ENCODE results near the gene RAB11FIP2.
A peak's percentile ranks its signal among the peaks of the same experiment; 100 is the strongest.

Gene RAB11FIP2

GRCh38 chr10:117980755-117981702 lies 65.7 kb downstream of the RAB11FIP2 start:
- DNase-seq = no peak

- no peak for DNase-seq
These were observed 66.5 kb downstream of the RAB11FIP2 start for GRCh38 chr10:117980216-117980615.

DNA sequence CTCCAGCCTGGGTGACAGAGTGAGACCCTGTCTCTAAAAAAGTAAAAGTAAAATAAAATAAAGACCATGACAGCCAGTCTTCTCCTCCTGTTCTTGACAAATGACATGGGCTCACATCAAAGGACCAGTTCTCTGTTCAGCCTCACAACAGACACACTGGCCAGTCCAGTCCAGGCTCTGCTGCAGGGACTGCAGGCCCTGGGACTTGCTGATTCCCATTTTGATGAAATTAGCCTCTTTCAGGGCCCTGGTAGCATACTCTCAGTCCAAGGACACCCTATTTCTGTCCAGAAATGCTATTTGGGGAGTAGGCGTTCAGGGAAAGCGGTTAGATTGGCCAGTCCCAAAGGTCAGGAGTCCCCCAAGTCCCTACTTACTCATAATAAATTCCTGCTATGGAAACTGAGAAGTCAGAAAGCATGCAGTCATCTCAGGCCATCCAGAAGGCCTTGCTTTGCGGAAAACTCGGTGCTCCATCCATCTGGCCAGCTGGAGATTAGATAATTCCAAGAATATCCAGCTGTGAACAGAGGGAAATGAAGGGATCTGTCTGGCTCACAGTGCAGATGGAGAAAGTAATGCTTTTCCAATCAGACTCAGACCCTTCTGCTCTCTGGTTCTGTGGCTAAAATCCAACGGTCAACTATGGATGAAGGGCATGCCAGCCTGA lies 74.4 kb downstream of the RAB11FIP2 start:
- DNase-seq = peak; percentile 78

DNA sequence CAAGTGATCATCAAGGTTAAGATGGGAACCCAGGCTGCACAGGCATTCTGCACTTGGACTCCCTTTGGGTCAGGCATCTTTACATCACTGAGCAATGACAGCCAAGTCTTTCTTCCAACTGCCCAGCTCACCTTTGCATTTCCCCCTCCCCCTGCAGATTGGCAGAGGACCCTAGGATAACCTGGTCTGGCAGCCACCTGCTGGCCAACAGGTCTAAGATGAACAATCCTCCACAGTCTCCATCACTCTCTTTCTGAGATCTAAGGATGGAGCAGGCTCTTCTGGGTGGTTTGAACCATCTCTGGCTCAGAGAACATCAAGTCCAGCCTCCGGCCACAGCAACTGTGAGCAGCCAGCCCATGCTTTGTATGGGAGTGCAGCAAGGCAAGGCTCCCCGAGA lies 75.8 kb downstream of the RAB11FIP2 start:
- no peak for DNase-seq

GRCh38 chr10:117969592-117969991 lies 77.1 kb downstream of the RAB11FIP2 start:
- no peak for DNase-seq

DNA sequence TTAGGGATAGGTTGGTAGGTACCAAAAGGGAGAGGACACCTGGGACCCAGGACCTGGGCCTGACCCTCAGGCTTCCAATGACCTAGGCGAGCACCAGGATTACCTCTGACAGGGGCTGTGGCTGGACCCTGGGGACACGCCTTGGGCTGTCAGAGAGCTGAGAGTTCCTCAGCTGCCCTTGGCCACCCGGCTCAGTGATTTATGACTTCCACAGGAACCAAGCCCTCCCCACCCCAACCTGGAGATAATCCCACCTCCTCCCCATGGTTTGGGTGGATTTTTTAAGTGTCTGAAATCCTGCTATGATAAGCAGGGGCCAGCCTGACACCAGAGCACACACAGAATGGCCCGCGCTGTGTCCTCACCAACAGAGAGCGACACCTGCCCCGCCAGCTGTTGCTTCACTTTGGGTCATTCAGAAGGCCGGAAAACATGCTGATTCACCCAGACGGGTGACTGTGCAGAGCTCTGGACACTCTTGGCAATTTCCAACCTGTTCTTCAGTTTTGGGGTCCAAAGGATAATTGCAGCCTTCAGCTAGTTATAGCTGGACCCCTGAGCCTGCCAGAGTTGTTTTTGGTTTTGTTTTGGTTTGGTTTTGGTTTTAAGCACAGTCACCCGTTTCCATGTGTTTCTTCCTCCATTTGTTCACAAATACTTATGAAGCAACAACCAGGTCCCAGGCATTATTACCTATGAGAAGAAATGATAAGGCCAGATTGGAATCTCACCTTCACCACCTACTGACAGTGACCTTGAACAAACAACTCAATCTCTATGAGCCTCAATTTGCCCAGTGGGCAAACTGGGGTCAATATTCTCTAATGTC lies 78.2 kb downstream of the RAB11FIP2 start:
- DNase-seq = no peak

- no peak for DNase-seq
These were observed 79.5 kb downstream of the RAB11FIP2 start for GRCh38 chr10:117967149-117967650.

DNA sequence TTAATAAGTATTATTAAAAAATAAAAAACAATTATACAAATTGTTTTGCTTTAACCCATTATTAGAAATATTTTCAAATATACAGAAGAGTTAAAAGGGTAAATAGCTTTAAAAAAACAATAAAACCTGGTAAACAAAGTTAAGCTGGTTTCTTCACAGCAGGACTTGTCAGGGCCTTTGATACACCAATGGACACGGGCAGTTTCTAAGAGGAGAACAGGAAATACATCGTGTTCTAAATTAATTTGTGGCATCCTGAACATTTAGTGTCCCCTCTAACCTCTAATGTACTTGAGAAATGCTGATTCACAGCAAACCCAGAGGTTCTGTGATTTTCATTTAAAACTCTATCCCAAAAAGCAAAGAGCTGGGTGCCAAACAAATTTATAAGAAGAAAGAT lies 80.8 kb downstream of the RAB11FIP2 start:
- DNase-seq = no peak

GRCh38 chr10:117964536-117964935 lies 82.2 kb downstream of the RAB11FIP2 start:
- DNase-seq = no peak

- DNase-seq = no peak
These were observed 86.3 kb downstream of the RAB11FIP2 start for GRCh38 chr10:117960345-117960935.

DNA sequence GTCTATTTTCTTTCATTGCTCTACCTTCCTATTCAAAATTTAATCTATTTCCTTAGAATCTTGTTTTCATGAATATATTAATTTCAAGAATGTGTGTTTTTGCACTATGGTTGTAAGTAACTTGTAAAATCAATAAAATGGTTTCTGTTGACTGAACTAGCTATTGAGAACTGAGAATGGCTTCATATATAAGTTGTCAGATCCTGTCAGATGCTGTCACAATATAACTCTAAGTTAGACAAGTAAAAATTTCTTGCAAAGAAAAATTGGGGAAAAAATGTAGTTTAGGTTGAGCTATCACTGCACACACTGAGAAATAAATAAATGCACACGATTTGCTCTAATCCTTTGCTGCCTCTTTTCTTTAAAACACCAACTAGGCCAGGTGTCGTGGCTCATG lies 89.8 kb downstream of the RAB11FIP2 start:
- no peak for DNase-seq

GRCh38 chr10:117955176-117955575 lies 91.6 kb downstream of the RAB11FIP2 start:
- no peak for DNase-seq
